ENCODE data around the gene CIAO3. TPM values are rescaled to one million over a fixed set of nuclear protein-coding genes. Genes with fewer than 3 reads are reported as not detected.

Gene CIAO3
- polyA plus RNA-seq, 1 experiment: 14.4 TPM

DNA sequence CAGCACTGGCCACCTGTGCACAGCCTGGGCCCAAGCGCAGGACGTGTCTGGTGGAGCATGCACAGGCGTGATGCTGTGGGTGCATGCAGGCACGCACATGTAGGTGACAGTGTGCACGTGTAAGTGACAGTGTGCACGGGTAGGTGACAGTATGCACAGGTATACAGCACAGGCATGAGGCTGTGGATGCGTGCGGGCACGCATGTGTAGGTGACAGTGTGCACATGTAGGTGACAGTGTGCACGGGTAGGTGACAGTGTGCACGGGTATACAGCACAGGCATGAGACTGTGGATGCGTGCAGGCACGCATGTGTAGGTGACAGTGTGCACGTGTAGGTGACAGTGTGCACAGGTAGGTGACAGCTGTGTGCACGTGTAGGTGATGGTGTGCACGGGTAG is 39.5 kb upstream of the CIAO3 start:
- no peak overlapping the region for H3K27ac ChIP-seq (ENCODE audit: low read depth, low read length)
- H3K27me3 ChIP-seq (ENCODE audit: control insufficient read depth, insufficient read depth, low read length): no peaks in the 10 kb centered on the region
- no peak overlapping the region for H3K4me3 ChIP-seq (ENCODE audit: low read depth, low read length)
- ChIA-PET CTCF (no interaction called here), POLR2A (no interaction called here)
- no peaks in the 10 kb centered on the region; the same call in 1 of the 2 replicates for H3K9me3 ChIP-seq (ENCODE audit: control insufficient read depth, insufficient read depth, low read length)
- no peak for DNase-seq (ENCODE audit: low read depth, low spot score)
- no peak for TF ChIP-seq CTCF (IDR thresholded peaks at IDR 0.05; ENCODE audit: low read depth, low read length)

GRCh38 chr16:779561-779960 is 38.8 kb upstream of the CIAO3 start:
- TF ChIP-seq CTCF (IDR thresholded peaks at IDR 0.05; ENCODE audit: low read depth, low read length): no peak
- H3K9me3 ChIP-seq (ENCODE audit: control insufficient read depth, insufficient read depth, low read length): no peaks in the 10 kb centered on the region; the same call in 1 of the 2 replicates
- POLR2A ChIA-PET: no interaction called here
- no peak for DNase-seq (ENCODE audit: low read depth, low spot score)
- H3K4me3 ChIP-seq (ENCODE audit: low read depth, low read length): no peak overlapping the region
- CTCF ChIA-PET: no interaction called here
- no peaks in the 10 kb centered on the region for H3K27me3 ChIP-seq (ENCODE audit: control insufficient read depth, insufficient read depth, low read length)
- no peak overlapping the region for H3K27ac ChIP-seq (ENCODE audit: low read depth, low read length)

DNA sequence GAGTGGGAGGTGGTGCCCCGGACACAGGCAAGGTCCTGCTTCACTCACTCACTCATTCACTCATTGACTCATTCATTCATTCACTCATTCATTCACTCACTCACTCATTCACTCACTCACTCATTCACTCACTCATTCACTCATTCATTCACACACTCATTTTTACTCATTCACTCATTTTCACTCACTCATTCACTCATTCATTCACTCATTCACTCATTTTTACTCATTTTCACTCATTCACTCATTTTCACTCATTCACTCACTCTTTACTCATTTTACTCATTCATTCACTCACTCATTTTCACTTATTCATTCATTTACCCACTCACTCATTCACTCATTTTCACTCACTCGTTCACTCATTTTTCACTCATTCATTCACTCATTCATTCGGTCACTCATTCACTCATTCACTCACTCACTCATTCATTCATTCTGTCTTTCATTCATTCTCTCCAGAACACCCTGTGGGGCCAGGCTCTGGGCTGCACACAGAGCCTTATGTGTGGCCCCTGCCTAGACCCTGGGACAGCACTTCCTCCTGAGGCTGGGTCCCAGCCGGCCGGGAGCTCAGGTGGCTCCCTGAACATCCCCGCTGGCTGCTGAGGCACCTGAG is 38.2 kb upstream of the CIAO3 start:
- H3K27ac ChIP-seq (ENCODE audit: low read depth, low read length): no peak overlapping the region
- no peaks in the 10 kb centered on the region for H3K27me3 ChIP-seq (ENCODE audit: control insufficient read depth, insufficient read depth, low read length)
- ChIA-PET POLR2A (no interaction called here), CTCF (no interaction called here)
- no peak for TF ChIP-seq CTCF (IDR thresholded peaks at IDR 0.05; ENCODE audit: low read depth, low read length)
- no peak overlapping the region for H3K4me3 ChIP-seq (ENCODE audit: low read depth, low read length)
- no peak for DNase-seq (ENCODE audit: low read depth, low spot score)
- H3K9me3 ChIP-seq (ENCODE audit: control insufficient read depth, insufficient read depth, low read length): no peaks in the 10 kb centered on the region; the same call in 1 of the 2 replicates

DNA sequence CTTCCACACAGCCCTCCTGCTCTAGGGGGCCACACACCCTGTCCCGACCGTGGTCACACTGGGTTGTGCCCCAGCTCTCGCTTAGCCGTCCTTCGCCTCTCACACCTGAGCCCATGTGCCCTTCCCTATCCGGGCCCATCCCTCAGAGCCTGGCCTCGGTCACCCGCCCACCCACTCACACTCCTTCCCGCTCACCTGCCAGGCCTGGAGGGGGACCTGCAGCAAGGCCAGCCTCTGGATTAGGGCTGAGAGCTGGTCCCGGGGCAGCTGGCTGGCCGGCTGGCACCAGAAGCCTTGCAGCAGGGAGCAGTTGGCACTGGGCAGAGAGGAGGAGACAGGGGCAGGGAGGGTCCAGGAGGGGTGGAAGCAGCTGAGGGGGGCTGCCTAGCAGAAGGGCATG is 37.6 kb upstream of the CIAO3 start:
- no peak for TF ChIP-seq CTCF (IDR thresholded peaks at IDR 0.05; ENCODE audit: low read depth, low read length)
- H3K27ac ChIP-seq (ENCODE audit: low read depth, low read length): no peak overlapping the region
- CTCF ChIA-PET: no interaction called here
- POLR2A ChIA-PET: no interaction called here
- no peaks in the 10 kb centered on the region; the same call in 1 of the 2 replicates for H3K9me3 ChIP-seq (ENCODE audit: control insufficient read depth, insufficient read depth, low read length)
- H3K27me3 ChIP-seq (ENCODE audit: control insufficient read depth, insufficient read depth, low read length): no peaks in the 10 kb centered on the region
- H3K4me3 ChIP-seq (ENCODE audit: low read depth, low read length): no peak overlapping the region
- DNase-seq (ENCODE audit: low read depth, low spot score): no peak

GRCh38 chr16:777826-778225 is 37.0 kb upstream of the CIAO3 start:
- Histone ChIP-seq H3K4me3 (ENCODE audit: low read depth, low read length) (no peak overlapping the region), H3K9me3 (ENCODE audit: control insufficient read depth, insufficient read depth, low read length) (no peaks in the 10 kb centered on the region; the same call in 1 of the 2 replicates), H3K27ac (ENCODE audit: low read depth, low read length) (no peak overlapping the region), H3K27me3 (ENCODE audit: control insufficient read depth, insufficient read depth, low read length) (no peaks in the 10 kb centered on the region)
- DNase-seq (ENCODE audit: low read depth, low spot score): no peak
- no peak for TF ChIP-seq CTCF (IDR thresholded peaks at IDR 0.05; ENCODE audit: low read depth, low read length)
- POLR2A ChIA-PET: no interaction called here
- CTCF ChIA-PET: no interaction called here
